IPS DF 6.9 (cell line): ENCODE data around the gene EIF4E2.

Experiments
- DNase-seq: peaks from one replicate; pipeline ENCODE4 v3.0.0-alpha.2; 2013; ENCODE audit warnings: low read depth, low spot score
- H3K27ac ChIP-seq: one replicate; pipeline ENCODE4 v1.5.1; 2013; ENCODE audit warnings: low read length, control low read depth
- H3K27me3 ChIP-seq: 2 replicates; pipeline ENCODE4 v1.6.1; 2013; ENCODE audit warnings: mild to moderate bottlenecking, low read length; ENCODE audit not compliant: control insufficient read depth, insufficient read depth
- H3K36me3 ChIP-seq: 2 replicates; pipeline ENCODE4 v1.6.1; 2013; ENCODE audit warnings: low read length; ENCODE audit not compliant: control insufficient read depth, insufficient read depth
- H3K4me1 ChIP-seq: 2 replicates; pipeline ENCODE4 v1.6.1; 2013; ENCODE audit warnings: low read length; ENCODE audit not compliant: control insufficient read depth, insufficient read depth
- H3K4me3 ChIP-seq: 2 replicates; pipeline ENCODE4 v1.5.1; 2013; ENCODE audit warnings: mild to moderate bottlenecking, low read length
- H3K9me3 ChIP-seq: 2 replicates; pipeline ENCODE4 v1.6.1; 2013; ENCODE audit warnings: low read length, inconsistent platforms; ENCODE audit not compliant: control insufficient read depth, insufficient read depth
- WGBS: extraction: QIAGEN DNeasy Blood & Tissue Kit; methylation state at CpG from one replicate; pipeline ENCODE4 v1.1.7; 2013; ENCODE audit warnings: mixed read lengths, missing lambda C conversion rate; ENCODE audit not compliant: insufficient read length, insufficient coverage; 5-methylcytosine and 5-hydroxymethylcytosine counted together

The EIF4E2 gene, protein sequence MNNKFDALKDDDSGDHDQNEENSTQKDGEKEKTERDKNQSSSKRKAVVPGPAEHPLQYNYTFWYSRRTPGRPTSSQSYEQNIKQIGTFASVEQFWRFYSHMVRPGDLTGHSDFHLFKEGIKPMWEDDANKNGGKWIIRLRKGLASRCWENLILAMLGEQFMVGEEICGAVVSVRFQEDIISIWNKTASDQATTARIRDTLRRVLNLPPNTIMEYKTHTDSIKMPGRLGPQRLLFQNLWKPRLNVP

DNA sequence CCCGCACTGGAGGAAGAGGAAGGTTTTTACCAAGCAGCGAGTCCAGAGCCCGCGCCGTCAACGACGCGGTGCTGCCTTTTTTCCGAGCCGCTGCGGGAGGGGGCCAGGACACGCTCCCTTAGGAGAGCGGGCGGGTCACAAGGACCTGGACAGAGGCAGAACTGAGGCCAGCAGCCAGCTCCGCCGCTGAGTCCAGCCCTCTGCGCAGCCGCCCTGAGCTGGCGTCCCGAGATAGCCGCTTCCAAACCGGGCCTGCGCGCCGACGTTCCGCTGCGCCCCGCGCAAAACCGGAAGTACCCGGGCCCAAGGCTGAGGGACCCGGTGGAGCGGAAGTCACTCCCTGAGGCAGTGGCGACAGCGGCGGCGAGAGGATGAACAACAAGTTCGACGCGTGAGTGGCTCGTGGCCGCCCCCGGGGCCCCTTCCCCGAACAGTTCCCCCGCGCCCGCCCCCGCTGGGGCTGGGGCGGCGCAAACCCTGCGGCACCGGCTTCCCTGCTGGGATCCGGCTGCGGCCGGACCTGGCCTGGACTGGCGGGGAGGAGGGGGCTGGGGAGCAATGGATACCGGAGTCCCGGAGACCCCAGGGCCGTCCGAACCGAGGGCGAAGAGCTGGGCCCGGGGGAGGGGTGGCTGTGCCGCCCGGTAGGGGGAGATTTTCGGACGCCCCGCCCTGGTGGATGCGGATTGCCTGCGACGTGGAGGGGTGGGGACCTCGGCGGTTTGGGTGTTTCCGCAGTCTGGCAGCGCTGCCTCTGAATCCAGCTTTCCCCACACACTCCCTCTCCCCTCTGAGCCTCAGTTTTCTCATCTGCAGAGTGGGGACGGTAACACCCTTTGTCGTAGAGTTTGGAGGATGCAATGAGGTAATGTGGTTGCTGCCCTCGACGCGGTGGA, at the start of gene EIF4E2, which contains the start of gene TIGD1:
EIF4E2 (plus strand) TSS at position 336 of the 896 bp plus-strand sequence; CDS start at position 372, 36 bp downstream.
TIGD1 (minus strand) TSS at position 204 of the 896 bp plus-strand sequence. CDS start 675 bp downstream, outside the sequence.
- Histone ChIP-seq H3K9me3 (no peaks in the 10 kb centered on the region), H3K36me3 (no peaks in the 10 kb centered on the region), H3K27ac (no peak within 1 kb of the TSS), H3K27me3 (no peaks in the 10 kb centered on the region), H3K4me3 (peak within 1 kb of the TSS; percentile 82), H3K4me1 (no peaks in the 10 kb centered on the region)
- peak; percentile 91 for DNase-seq
- no CpG with 5 or more reads among the region's 81 CpGs for WGBS

- Histone ChIP-seq H3K4me1 (peaks cover 6% of the 10 kb centered on the region), H3K27me3 (peaks cover 17% of the 10 kb centered on the region), H3K36me3 (no peaks in the 10 kb centered on the region), H3K27ac (no peak overlapping the region), H3K9me3 (no peaks in the 10 kb centered on the region), H3K4me3 (no peak overlapping the region)
- WGBS: no CpG with 5 or more reads among the region's 9 CpGs
- no peak for DNase-seq
Measured at GRCh38 chr2:232501331-232501771, 49.1 kb upstream of the EIF4E2 start.

GRCh38 chr2:232501794-232502390, 48.6 kb upstream of the EIF4E2 start:
- WGBS: no CpG with 5 or more reads among the region's 10 CpGs
- DNase-seq: no peak
- Histone ChIP-seq H3K36me3 (no peaks in the 10 kb centered on the region), H3K9me3 (no peaks in the 10 kb centered on the region), H3K4me3 (no peak overlapping the region), H3K27me3 (peaks cover 17% of the 10 kb centered on the region), H3K4me1 (peaks cover 5% of the 10 kb centered on the region), H3K27ac (no peak overlapping the region)

- peaks cover 4% of the 10 kb centered on the region for H3K4me1 ChIP-seq
- DNase-seq: no peak
- peak overlapping the region; percentile 73; the same call in 1 of the 2 replicates for H3K4me3 ChIP-seq
- H3K27ac ChIP-seq: no peak overlapping the region
- no peaks in the 10 kb centered on the region for H3K9me3 ChIP-seq
- peaks cover 17% of the 10 kb centered on the region for H3K27me3 ChIP-seq
- no peaks in the 10 kb centered on the region for H3K36me3 ChIP-seq
- no CpG with 5 or more reads among the region's 21 CpGs for WGBS
Measured at GRCh38 chr2:232502511-232502910, 48.0 kb upstream of the EIF4E2 start.

GRCh38 chr2:232502911-232503808, 47.3 kb upstream of the EIF4E2 start:
- Histone ChIP-seq H3K4me1 (peaks cover 4% of the 10 kb centered on the region), H3K9me3 (no peaks in the 10 kb centered on the region), H3K27ac (no peak overlapping the region), H3K36me3 (no peaks in the 10 kb centered on the region), H3K27me3 (peaks cover 17% of the 10 kb centered on the region), H3K4me3 (peak overlapping the region; percentile 73)
- no peak for DNase-seq
- no CpG with 5 or more reads among the region's 75 CpGs for whole genome bisulfite sequencing

DNA sequence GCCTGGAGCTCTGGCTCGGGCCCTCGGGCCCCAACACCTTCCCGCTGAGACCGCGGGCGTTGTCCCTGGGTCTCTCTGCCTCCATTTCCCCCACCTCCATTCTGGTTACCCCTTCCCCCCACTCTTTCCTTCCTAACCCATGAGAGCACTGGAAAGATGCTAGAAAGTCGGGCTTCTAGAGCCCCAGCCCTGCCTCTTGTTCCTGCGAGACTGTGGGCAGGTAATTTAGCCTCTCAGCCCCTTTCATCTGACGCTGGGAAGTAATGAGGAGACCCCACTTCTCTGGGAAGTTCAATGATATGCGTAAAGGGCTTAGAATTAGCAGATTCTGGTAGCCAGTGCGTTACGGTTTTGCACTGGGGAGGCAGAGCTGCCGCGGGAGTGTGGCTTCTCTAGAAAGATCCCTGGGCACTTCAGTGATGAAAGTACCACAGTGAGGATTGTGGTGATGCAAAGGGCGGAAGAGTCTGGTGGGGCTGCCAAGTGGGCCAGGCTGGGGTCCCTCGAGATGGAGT, 46.6 kb upstream of the EIF4E2 start:
- DNase-seq: no peak
- Histone ChIP-seq H3K27ac (no peak overlapping the region), H3K27me3 (peaks cover 17% of the 10 kb centered on the region), H3K4me3 (peak overlapping the region; percentile 73; the same call in 1 of the 2 replicates), H3K4me1 (peaks cover 4% of the 10 kb centered on the region), H3K9me3 (no peaks in the 10 kb centered on the region), H3K36me3 (no peaks in the 10 kb centered on the region)
- WGBS: no CpG with 5 or more reads among the region's 16 CpGs

- Histone ChIP-seq H3K4me1 (peaks cover 4% of the 10 kb centered on the region), H3K9me3 (no peaks in the 10 kb centered on the region), H3K4me3 (no peak overlapping the region), H3K27me3 (peaks cover 17% of the 10 kb centered on the region), H3K27ac (no peak overlapping the region), H3K36me3 (no peaks in the 10 kb centered on the region)
- WGBS: no CpG with 5 or more reads among the region's 2 CpGs
- DNase-seq: no peak
Measured at GRCh38 chr2:232504438-232504837, 46.1 kb upstream of the EIF4E2 start.

GRCh38 chr2:232505856-232506255, 44.6 kb upstream of the EIF4E2 start:
- H3K4me3 ChIP-seq: no peak overlapping the region
- no peak overlapping the region for H3K27ac ChIP-seq
- peaks cover 4% of the 10 kb centered on the region for H3K4me1 ChIP-seq
- H3K27me3 ChIP-seq: peaks cover 17% of the 10 kb centered on the region
- no peaks in the 10 kb centered on the region for H3K9me3 ChIP-seq
- DNase-seq: no peak
- WGBS: no CpG with 5 or more reads among the region's 10 CpGs
- H3K36me3 ChIP-seq: no peaks in the 10 kb centered on the region

- H3K9me3 ChIP-seq: no peaks in the 10 kb centered on the region
- H3K27ac ChIP-seq: no peak overlapping the region
- WGBS: no CpG with 5 or more reads among the region's 4 CpGs
- no peaks in the 10 kb centered on the region for H3K36me3 ChIP-seq
- no peak overlapping the region for H3K4me3 ChIP-seq
- peaks cover 17% of the 10 kb centered on the region for H3K27me3 ChIP-seq
- DNase-seq: no peak
- H3K4me1 ChIP-seq: peaks cover 4% of the 10 kb centered on the region
Measured at GRCh38 chr2:232506709-232507108, 43.8 kb upstream of the EIF4E2 start.
